Endothelial cell of umbilical vein (primary cell): ENCODE data around the gene FUT3. TPM values are rescaled to one million over a fixed set of nuclear protein-coding genes. Genes with fewer than 3 reads are reported as not detected.

ENCODE experiments used
- BruUV-seq: library from RNA; stranded (reverse); fragments of 400-500 nt; replicated peaks from 2 replicates; lab custom pipeline; 2021; lab: Mats Ljungman, UMichigan
- CTCF ChIA-PET: fragments of 300-600, 350-600 bp; sonication (Branson Sonifier 250); formaldehyde crosslinking; loops from one replicate; lab custom pipeline; 2021; ENCODE audit warnings: antibody characterized with exemption, inconsistent platforms; lab: Charles Lee
- POLR2A ChIA-PET: fragments of 300-600, 350-600 bp; sonication (Branson Sonifier 250); formaldehyde crosslinking; loops from one replicate; lab custom pipeline; 2021; ENCODE audit warnings: antibody characterized with exemption, inconsistent platforms; lab: Charles Lee
- DNase-seq: peaks from one replicate; pipeline ENCODE4 v3.0.0-alpha.2; 2011; ENCODE audit warnings: low read depth, low spot score
- FAIRE-seq: peaks from 2 replicates; lab custom pipeline; 2011; peaks lifted over from hg19 to GRCh38; lab: Jason Lieb, UNC
- H2AFZ ChIP-seq: 2 replicates; pipeline ENCODE4 v1.6.0; 2012; ENCODE audit warnings: low read depth, low read length, control low read depth, inconsistent platforms
- H3K27ac ChIP-seq: 2 replicates; pipeline ENCODE4 v1.5.1; 2011; ENCODE audit warnings: low read depth, mild to moderate bottlenecking, control low read depth, low read length, moderate library complexity; ENCODE audit not compliant: insufficient read depth
- H3K27me3 ChIP-seq, 2 experiments: 2 replicates each; pipeline versions ENCODE4 v1.6.0 to v1.6.1; 2011; ENCODE audit warnings: low read length in 2 of 2, mixed read lengths in 1 of 2; ENCODE audit not compliant: control insufficient read depth in 2 of 2, insufficient read depth in 2 of 2
- H3K36me3 ChIP-seq, 2 experiments: 2 replicates in 1 of 2; 3 replicates in 1 of 2; pipeline ENCODE4 v1.5.1; 2011; ENCODE audit warnings: low read length in 2 of 2, mild to moderate bottlenecking in 1 of 2, moderate library complexity in 1 of 2; ENCODE audit not compliant: control insufficient read depth in 2 of 2, insufficient read depth in 2 of 2; ENCODE audit errors: extremely low read depth in 1 of 2
- H3K4me1 ChIP-seq: 3 replicates; pipeline ENCODE4 v1.5.1; 2011; ENCODE audit warnings: mild to moderate bottlenecking, low read length; ENCODE audit not compliant: control insufficient read depth, insufficient read depth; ENCODE audit errors: extremely low read depth
- H3K4me2 ChIP-seq: 2 replicates; pipeline ENCODE4 v1.6.1; 2011; ENCODE audit warnings: low read length, control low read depth, mixed read lengths; ENCODE audit not compliant: insufficient read depth
- H3K4me3 ChIP-seq, 3 experiments: fragments of 200-600 bp in 1 of 3; sonication (generic), shearing (Covaris generic) in 1 of 3; replicated peaks in 1 of 3; 2 replicates each; pipeline ENCODE4 v1.5.1; 2011 to 2016; ENCODE audit warnings: control low read depth in 3 of 3, low read length in 3 of 3, mild to moderate bottlenecking in 2 of 3, inconsistent platforms in 1 of 3, low read depth in 1 of 3, moderate library complexity in 1 of 3; ENCODE audit not compliant: insufficient read depth in 1 of 3
- H3K79me2 ChIP-seq: 2 replicates; pipeline ENCODE4 v1.6.0; 2012; ENCODE audit warnings: low read length, inconsistent platforms; ENCODE audit not compliant: control insufficient read depth, insufficient read depth
- H3K9ac ChIP-seq: replicated peaks from 2 replicates; pipeline ENCODE3; 2011; ENCODE audit warnings: low read length, control low read depth; ENCODE audit not compliant: insufficient read depth; ENCODE audit errors: extremely low read depth
- H3K9me1 ChIP-seq: replicated peaks from 3 replicates; pipeline ENCODE4 v1.6.0; 2011; ENCODE audit warnings: mild to moderate bottlenecking, low read length; ENCODE audit not compliant: control insufficient read depth, insufficient read depth; ENCODE audit errors: extremely low read depth
- H3K9me3 ChIP-seq: replicated peaks from 2 replicates; pipeline ENCODE4 v1.5.1; 2012; ENCODE audit warnings: low read length, inconsistent platforms; ENCODE audit not compliant: control insufficient read depth, insufficient read depth
- H4K20me1 ChIP-seq: replicated peaks from 2 replicates; pipeline ENCODE3; 2011; ENCODE audit warnings: mild to moderate bottlenecking, low read length; ENCODE audit not compliant: control insufficient read depth, insufficient read depth; ENCODE audit errors: extremely low read depth
- CTCF ChIP-seq, 2 donors: IDR thresholded peaks; 1 replicate in 1 of 2; 2 replicates in 1 of 2; pipeline ENCODE4 v1.5.1; 2011; ENCODE audit warnings: low read length in 2 of 2, mild to moderate bottlenecking in 2 of 2, moderate library complexity in 2 of 2, control low read depth in 1 of 2, inconsistent platforms in 1 of 2, low read depth in 1 of 2; ENCODE audit not compliant: insufficient read depth in 1 of 2; ENCODE audit errors: extremely low read depth in 1 of 2
- EZH2 ChIP-seq: IDR thresholded peaks from 2 replicates; pipeline ENCODE4 v1.6.1; 2012; ENCODE audit warnings: borderline replicate concordance, low read depth, mild to moderate bottlenecking, moderate library complexity, low read length, inconsistent platforms; ENCODE audit not compliant: severe bottlenecking
- FOS ChIP-seq: IDR thresholded peaks from 2 replicates; pipeline ENCODE4 v1.6.1; 2011; ENCODE audit warnings: mild to moderate bottlenecking, low read length, moderate library complexity, borderline replicate concordance; ENCODE audit not compliant: insufficient read depth
- GATA2 ChIP-seq: IDR thresholded peaks from 2 replicates; pipeline ENCODE4 v1.7.0; 2011; ENCODE audit warnings: low read depth, mild to moderate bottlenecking, moderate library complexity, mixed read lengths, low read length; ENCODE audit not compliant: insufficient read length, insufficient read depth
- JUN ChIP-seq: IDR thresholded peaks from 2 replicates; pipeline ENCODE4 v1.6.1; 2011; ENCODE audit warnings: borderline replicate concordance, low read depth; ENCODE audit not compliant: insufficient read length, insufficient read depth
- MAX ChIP-seq: IDR thresholded peaks from 2 replicates; pipeline ENCODE4 v1.6.1; 2011; ENCODE audit not compliant: insufficient read depth, insufficient read length
- POLR2A ChIP-seq: IDR thresholded peaks from 2 replicates; pipeline ENCODE4 v1.6.1; 2012; ENCODE audit warnings: low read depth, mild to moderate bottlenecking, control low read depth, low read length
- dilution Hi-C: fragments of 300-500 bp; cut with MboI; formaldehyde crosslinking; loops from one replicate; pipeline ENCODE4 v1.15.0; 2019; ENCODE audit warnings: low sequenced_read_pairs; ENCODE audit not compliant: extremely low pct_ligation_motif_present
- intact Hi-C: fragments of 100-400 bp; cut with micrococcal nuclease; formaldehyde crosslinking; loops from one replicate; pipeline ENCODE4 v1.10.0; 2022
- polyA plus RNA-seq, 4 experiments: library from polyadenylated mRNA; depleted of rRNA in 3 of 4; stranded (reverse) in 3 of 4; unstranded in 1 of 4; fragments of >200 nt; gene quantifications; 2 replicates each; pipeline versions ENCODE4 v1.2.1 to v1.2.3, GENCODE V29; 2011 to 2012; ENCODE audit warnings: missing spikeins in 1 of 4
- total RNA-seq: library from RNA; stranded (reverse); gene quantifications from 2 replicates; pipeline ENCODE4 v1.2.3, GENCODE V29; 2021

FUT3 gene
- total and polyA plus RNA-seq, 2 donors (not counting 3 experiments of a cell fraction or from before 2014, with no cell fraction given) = not detected

DNA sequence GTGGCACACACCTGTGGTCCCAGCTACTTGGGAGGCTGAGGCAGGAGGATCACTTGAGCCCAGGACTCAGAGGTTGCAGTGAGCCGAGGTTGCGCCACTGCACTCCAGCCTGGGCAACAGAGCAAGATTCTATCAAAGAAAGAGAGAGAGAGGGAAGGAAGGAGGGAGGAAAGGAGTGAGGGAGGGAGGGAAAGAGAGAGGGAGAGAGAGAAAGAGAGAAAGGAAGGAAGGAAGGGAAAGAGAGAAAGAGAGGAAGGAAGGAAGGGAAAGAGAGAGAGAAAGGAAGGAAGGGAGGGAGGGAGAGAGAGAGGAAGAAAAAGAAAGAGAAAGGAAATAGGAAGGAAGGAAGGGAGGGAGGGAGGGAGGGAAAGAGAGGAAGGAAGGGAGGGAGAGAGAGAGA, 34.0 kb downstream of the FUT3 start:
- no peaks in the 10 kb centered on the region for H3K79me2 ChIP-seq
- H3K36me3 ChIP-seq = no peaks in the 10 kb centered on the region
- no peak overlapping the region for H2AFZ ChIP-seq
- intact Hi-C loops (no loop called here), dilution Hi-C loops (no loop called here)
- H3K4me1 ChIP-seq = no peaks in the 10 kb centered on the region
- CTCF ChIA-PET = interaction anchor here (1.0 kb wide), 1 partner anchor 13 kb away, joined by 3 read pairs; no protein-coding TSS in a partner anchor
- no peak overlapping the region for H3K9ac ChIP-seq
- H3K27me3 ChIP-seq = no peaks in the 10 kb centered on the region
- TF ChIP-seq CTCF (IDR thresholded peaks at IDR 0.05; ENCODE audit: extremely low read depth in 1 of 2, insufficient read depth in 1 of 2, low read depth in 1 of 2, low read length in 2 of 2) = no peak
- no peak for TF ChIP-seq JUN
- no peak for TF ChIP-seq FOS
- TF ChIP-seq MAX = no peak
- no peak for TF ChIP-seq EZH2
- no peak for TF ChIP-seq GATA2
- TF ChIP-seq POLR2A = no peak
- no peak overlapping the region for H3K4me2 ChIP-seq
- H3K27ac ChIP-seq = no peak overlapping the region
- POLR2A ChIA-PET = no interaction called here
- no peaks in the 10 kb centered on the region for H4K20me1 ChIP-seq
- FAIRE-seq (no peak), DNase-seq (no peak)
- no peaks in the 10 kb centered on the region for H3K9me1 ChIP-seq
- no peak overlapping the region for H3K4me3 ChIP-seq
- H3K9me3 ChIP-seq = no peaks in the 10 kb centered on the region
- BruUV-seq = no TSS peak
